Gastrocnemius medialis (tissue), 4 donors: ENCODE data around the gene LDLRAD4. TPM values are rescaled to one million over a fixed set of nuclear protein-coding genes. Genes with fewer than 3 reads are reported as not detected.

Experiments
- ATAC-seq, 2 donors: fragments of 150-250 bp; one replicate each; pipeline ENCODE4 v1.9.1; 2016
- DNase-seq, 2 donors: peaks; one replicate each; pipeline ENCODE4 v3.0.0-alpha.2; 2019
- H3K27ac ChIP-seq, 4 donors: fragments of 200-600 bp; sonication (generic); 1 replicate in 1 of 4; 2 replicates in 3 of 4; pipeline ENCODE4 v1.5.1; 2016 to 2018; ENCODE audit warnings: mild to moderate bottlenecking in 2 of 4, moderate library complexity in 1 of 4
- H3K27me3 ChIP-seq, 3 donors: fragments of 200-600 bp; sonication (generic) in 2 of 3; 1 replicate in 1 of 3; 2 replicates in 2 of 3; pipeline versions ENCODE4 v1.5.1 to v1.6.0; 2016 to 2019; ENCODE audit warnings: mild to moderate bottlenecking in 1 of 3, moderate library complexity in 1 of 3
- H3K36me3 ChIP-seq, 2 donors: fragments of 200-600 bp; sonication (generic) in 1 of 2; one replicate each; pipeline ENCODE4 v1.5.1; 2017 to 2018
- H3K4me1 ChIP-seq, 2 donors: fragments of 200-600 bp; sonication (generic) in 1 of 2; one replicate each; pipeline ENCODE4 v1.5.1; 2016 to 2017; ENCODE audit warnings: mild to moderate bottlenecking in 2 of 2
- H3K4me3 ChIP-seq, 4 donors: fragments of 200-600 bp; sonication (generic) in 3 of 4; 1 replicate in 1 of 4; 2 replicates in 3 of 4; pipeline ENCODE4 v1.5.1; 2016 to 2019; ENCODE audit warnings: mild to moderate bottlenecking in 2 of 4
- H3K9me3 ChIP-seq, 3 donors: fragments of 200-600 bp; sonication (generic) in 2 of 3; 1 replicate in 1 of 3; 2 replicates in 2 of 3; pipeline ENCODE4 v1.5.1; 2016 to 2019
- CTCF ChIP-seq, 5 experiments: fragments of 450-650 bp in 3 of 5; fragments of 200-600 bp in 2 of 5; sonication (generic) in 2 of 5; IDR thresholded peaks in 4 of 5; conservative IDR thresholded peaks in 1 of 5; 1 replicate in 4 of 5; 2 replicates in 1 of 5; pipeline ENCODE4 v1.5.1; 2016 to 2019; ENCODE audit warnings: antibody characterized with exemption in 5 of 5, mild to moderate bottlenecking in 3 of 5, moderate library complexity in 3 of 5
- POLR2A ChIP-seq, 2 donors: fragments of 450-650 bp; IDR thresholded peaks; one replicate each; pipeline ENCODE4 v1.6.1; 2017; ENCODE audit warnings: antibody characterized with exemption in 2 of 2, mild to moderate bottlenecking in 2 of 2, moderate library complexity in 2 of 2
- in situ Hi-C, 4 donors: fragments of 200-750 bp; cut with MboI; loops; one replicate each; pipeline versions ENCODE4 v1.15.0 to v1.8.0; 2017; ENCODE audit warnings: low sequenced_read_pairs in 4 of 4
- intact Hi-C: fragments of 100-400 bp; cut with DNase I; formaldehyde crosslinking; loops from one replicate; pipeline ENCODE4 v1.15.1; 2023; ENCODE audit warnings: low total_unique reads
- total RNA-seq, 4 donors: library from RNA; depleted of rRNA; stranded (reverse); fragments of >200 nt; gene quantifications; one replicate each; pipeline versions ENCODE4 v1.1.0 to v1.2.3, GENCODE V29; 2016

Gene LDLRAD4
- total RNA-seq, 4 donors from 2014 or later: 3.9 to 11.1 (median 6.5) TPM

GRCh38 chr18:13622751-13623150 lies 404.2 kb downstream of the LDLRAD4 start:
- H3K27ac ChIP-seq: no peak overlapping the region
- in situ Hi-C loops: no loop called here
- DNase-seq (no peak), ATAC-seq (no peak)
- H3K4me3 ChIP-seq: no peak overlapping the region
- H3K27me3 ChIP-seq: no peaks in the 10 kb centered on the region
- peaks cover 0 to 4% of the 10 kb centered on the region in 2 donors for H3K36me3 ChIP-seq
- intact Hi-C loops: no loop called here
- no peak for TF ChIP-seq POLR2A (IDR thresholded peaks at IDR 0.05)
- TF ChIP-seq CTCF (IDR thresholded peaks at IDR 0.05 in 4 of 5, conservative IDR thresholded peaks at IDR 0.05 in 1 of 5): no peak
- H3K9me3 ChIP-seq: no peaks in the 10 kb centered on the region
- H3K4me1 ChIP-seq: peaks cover 0 to 3% of the 10 kb centered on the region in 2 donors

- H3K9me3 ChIP-seq: no peaks in the 10 kb centered on the region
- intact Hi-C loops: no loop called here
Measured at GRCh38 chr18:13623348-13623747, 404.8 kb downstream of the LDLRAD4 start.

GRCh38 chr18:13623871-13624270 lies 405.3 kb downstream of the LDLRAD4 start:
- in situ Hi-C loops (no loop called here), intact Hi-C loops (no loop called here)
- no peak overlapping the region for H3K4me3 ChIP-seq
- DNase-seq (no peak), ATAC-seq (no peak)
- H3K27ac ChIP-seq: no peak overlapping the region
- no peaks in the 10 kb centered on the region for H3K9me3 ChIP-seq
- H3K36me3 ChIP-seq: peaks cover 0 to 4% of the 10 kb centered on the region in 2 donors
- no peaks in the 10 kb centered on the region for H3K27me3 ChIP-seq
- no peak for TF ChIP-seq POLR2A (IDR thresholded peaks at IDR 0.05)
- no peak for TF ChIP-seq CTCF (IDR thresholded peaks at IDR 0.05 in 4 of 5, conservative IDR thresholded peaks at IDR 0.05 in 1 of 5)
- no peaks in the 10 kb centered on the region for H3K4me1 ChIP-seq

More at GRCh38 chr18:13623348-13623747, 404.8 kb downstream of the LDLRAD4 start:
- no peak overlapping the region for H3K4me3 ChIP-seq
- no peak overlapping the region for H3K27ac ChIP-seq
- no peak for DNase-seq
- peaks cover 0 to 2% of the 10 kb centered on the region in 2 donors for H3K4me1 ChIP-seq
- ATAC-seq: no peak
- H3K27me3 ChIP-seq: no peaks in the 10 kb centered on the region
- TF ChIP-seq CTCF (IDR thresholded peaks at IDR 0.05 in 4 of 5, conservative IDR thresholded peaks at IDR 0.05 in 1 of 5): no peak
- no peak for TF ChIP-seq POLR2A (IDR thresholded peaks at IDR 0.05)
- H3K36me3 ChIP-seq: peaks cover 0 to 4% of the 10 kb centered on the region in 2 donors
- in situ Hi-C loops: no loop called here

- no peak for DNase-seq
- TF ChIP-seq CTCF (IDR thresholded peaks at IDR 0.05 in 4 of 5, conservative IDR thresholded peaks at IDR 0.05 in 1 of 5): no peak
- no peak for TF ChIP-seq POLR2A (IDR thresholded peaks at IDR 0.05)
- ATAC-seq: no peak
- H3K4me3 ChIP-seq: no peak overlapping the region
- peaks cover 0 to 4% of the 10 kb centered on the region in 2 donors for H3K36me3 ChIP-seq
- peaks cover under 1 to 2% of the 10 kb centered on the region in 2 donors for H3K4me1 ChIP-seq
- H3K9me3 ChIP-seq: no peaks in the 10 kb centered on the region
- in situ Hi-C loops (loop anchor here in 2 of 4 donors (25.0 kb wide), 2 partner anchors 113 to 412 kb away; partner anchors contain the start of genes FAM210A (in 1 of the 2), LDLRAD4 (in 1 of the 2) and RNMT (in 1 of the 2)), intact Hi-C loops (no loop called here)
- H3K27me3 ChIP-seq: no peaks in the 10 kb centered on the region
- H3K27ac ChIP-seq: no peak overlapping the region
Measured at GRCh38 chr18:13624563-13625237, 406.1 kb downstream of the LDLRAD4 start.
